ENCODE results near the gene SMPD3. TPM values are rescaled to one million over a fixed set of nuclear protein-coding genes. Genes with fewer than 3 reads are reported as not detected.

The SMPD3 gene
- total and polyA plus RNA-seq, 2 experiments from 2014 or later: 0.57 to 0.83 TPM

DNA sequence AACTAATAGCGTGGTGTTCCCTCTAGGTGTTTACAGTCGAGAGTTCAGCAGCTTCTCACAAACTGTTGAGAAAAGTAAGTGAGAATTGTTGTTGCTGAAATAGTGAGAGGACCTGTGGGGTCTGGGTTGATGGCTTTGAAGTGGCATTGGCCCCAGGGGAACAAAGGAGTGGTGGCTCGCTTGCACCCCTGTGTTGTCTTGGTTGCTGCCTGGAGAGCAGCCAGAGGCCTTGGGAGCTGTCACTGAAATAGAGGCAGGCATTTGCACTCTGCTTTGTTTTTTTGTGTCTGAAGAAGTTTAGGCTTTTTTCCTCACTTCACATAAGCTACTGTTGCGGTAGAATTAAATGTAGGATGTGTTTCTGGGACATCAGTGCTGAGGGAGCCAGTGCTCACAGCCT is 100.7 kb downstream of the SMPD3 start:
- Histone ChIP-seq H3K4me2 (no peak overlapping the region), H3K79me2 (replicated peaks; ENCODE audit: insufficient read depth) (no peaks in the 10 kb centered on the region), H3K27ac (ENCODE audit: low read depth) (no peak overlapping the region), H3F3A (replicated peaks; ENCODE audit: low read depth) (0 out of 2 replicates have a peak, but pooled peaks cover 2% of the 10 kb centered on the region), H3K9me2 (ENCODE audit: insufficient read depth) (no peaks in the 10 kb centered on the region), H3K27me3 (ENCODE audit: insufficient read depth) (no peaks in the 10 kb centered on the region), H3K36me3 (ENCODE audit: insufficient read depth) (peaks cover 5% of the 10 kb centered on the region; the same call in 1 of the 2 replicates), H2AFZ (no peak overlapping the region), H3K4me3 (no peak overlapping the region), H3K4me1 (ENCODE audit: insufficient read depth) (no peaks in the 10 kb centered on the region; the same call in 1 of the 2 replicates), H4K20me1 (replicated peaks; ENCODE audit: insufficient read depth) (no peaks in the 10 kb centered on the region; the same call in 1 of the 2 replicates)
- Mint-ChIP-seq H3K27me3 (ENCODE audit: insufficient read depth, low read depth, poor library complexity) (peaks cover 3% of the 10 kb centered on the region), H3K9me3 (no peaks in the 10 kb centered on the region), H3K4me1 (no peaks in the 10 kb centered on the region), H3K4me3 (no peak overlapping the region), H3K27ac (no peak overlapping the region), H3K36me3 (ENCODE audit: low read depth) (peaks cover 58% of the 10 kb centered on the region)
- no peak for TF ChIP-seq ZNF331 (CRISPR knock-in tag; IDR thresholded peaks at IDR 0.05; ENCODE audit: low read depth)
- no peak for TF ChIP-seq ZNF114 (CRISPR knock-in tag; IDR thresholded peaks at IDR 0.05)
- no peak for TF ChIP-seq POLR2AphosphoS5 (IDR thresholded peaks at IDR 0.05; ENCODE audit: low read depth)
- no peak for TF ChIP-seq NANOG (IDR thresholded peaks at IDR 0.05; ENCODE audit: borderline replicate concordance)
- TF ChIP-seq JUNB (IDR thresholded peaks at IDR 0.05; ENCODE audit: unreplicated experiment): no peak
- TF ChIP-seq, protein P1, sequence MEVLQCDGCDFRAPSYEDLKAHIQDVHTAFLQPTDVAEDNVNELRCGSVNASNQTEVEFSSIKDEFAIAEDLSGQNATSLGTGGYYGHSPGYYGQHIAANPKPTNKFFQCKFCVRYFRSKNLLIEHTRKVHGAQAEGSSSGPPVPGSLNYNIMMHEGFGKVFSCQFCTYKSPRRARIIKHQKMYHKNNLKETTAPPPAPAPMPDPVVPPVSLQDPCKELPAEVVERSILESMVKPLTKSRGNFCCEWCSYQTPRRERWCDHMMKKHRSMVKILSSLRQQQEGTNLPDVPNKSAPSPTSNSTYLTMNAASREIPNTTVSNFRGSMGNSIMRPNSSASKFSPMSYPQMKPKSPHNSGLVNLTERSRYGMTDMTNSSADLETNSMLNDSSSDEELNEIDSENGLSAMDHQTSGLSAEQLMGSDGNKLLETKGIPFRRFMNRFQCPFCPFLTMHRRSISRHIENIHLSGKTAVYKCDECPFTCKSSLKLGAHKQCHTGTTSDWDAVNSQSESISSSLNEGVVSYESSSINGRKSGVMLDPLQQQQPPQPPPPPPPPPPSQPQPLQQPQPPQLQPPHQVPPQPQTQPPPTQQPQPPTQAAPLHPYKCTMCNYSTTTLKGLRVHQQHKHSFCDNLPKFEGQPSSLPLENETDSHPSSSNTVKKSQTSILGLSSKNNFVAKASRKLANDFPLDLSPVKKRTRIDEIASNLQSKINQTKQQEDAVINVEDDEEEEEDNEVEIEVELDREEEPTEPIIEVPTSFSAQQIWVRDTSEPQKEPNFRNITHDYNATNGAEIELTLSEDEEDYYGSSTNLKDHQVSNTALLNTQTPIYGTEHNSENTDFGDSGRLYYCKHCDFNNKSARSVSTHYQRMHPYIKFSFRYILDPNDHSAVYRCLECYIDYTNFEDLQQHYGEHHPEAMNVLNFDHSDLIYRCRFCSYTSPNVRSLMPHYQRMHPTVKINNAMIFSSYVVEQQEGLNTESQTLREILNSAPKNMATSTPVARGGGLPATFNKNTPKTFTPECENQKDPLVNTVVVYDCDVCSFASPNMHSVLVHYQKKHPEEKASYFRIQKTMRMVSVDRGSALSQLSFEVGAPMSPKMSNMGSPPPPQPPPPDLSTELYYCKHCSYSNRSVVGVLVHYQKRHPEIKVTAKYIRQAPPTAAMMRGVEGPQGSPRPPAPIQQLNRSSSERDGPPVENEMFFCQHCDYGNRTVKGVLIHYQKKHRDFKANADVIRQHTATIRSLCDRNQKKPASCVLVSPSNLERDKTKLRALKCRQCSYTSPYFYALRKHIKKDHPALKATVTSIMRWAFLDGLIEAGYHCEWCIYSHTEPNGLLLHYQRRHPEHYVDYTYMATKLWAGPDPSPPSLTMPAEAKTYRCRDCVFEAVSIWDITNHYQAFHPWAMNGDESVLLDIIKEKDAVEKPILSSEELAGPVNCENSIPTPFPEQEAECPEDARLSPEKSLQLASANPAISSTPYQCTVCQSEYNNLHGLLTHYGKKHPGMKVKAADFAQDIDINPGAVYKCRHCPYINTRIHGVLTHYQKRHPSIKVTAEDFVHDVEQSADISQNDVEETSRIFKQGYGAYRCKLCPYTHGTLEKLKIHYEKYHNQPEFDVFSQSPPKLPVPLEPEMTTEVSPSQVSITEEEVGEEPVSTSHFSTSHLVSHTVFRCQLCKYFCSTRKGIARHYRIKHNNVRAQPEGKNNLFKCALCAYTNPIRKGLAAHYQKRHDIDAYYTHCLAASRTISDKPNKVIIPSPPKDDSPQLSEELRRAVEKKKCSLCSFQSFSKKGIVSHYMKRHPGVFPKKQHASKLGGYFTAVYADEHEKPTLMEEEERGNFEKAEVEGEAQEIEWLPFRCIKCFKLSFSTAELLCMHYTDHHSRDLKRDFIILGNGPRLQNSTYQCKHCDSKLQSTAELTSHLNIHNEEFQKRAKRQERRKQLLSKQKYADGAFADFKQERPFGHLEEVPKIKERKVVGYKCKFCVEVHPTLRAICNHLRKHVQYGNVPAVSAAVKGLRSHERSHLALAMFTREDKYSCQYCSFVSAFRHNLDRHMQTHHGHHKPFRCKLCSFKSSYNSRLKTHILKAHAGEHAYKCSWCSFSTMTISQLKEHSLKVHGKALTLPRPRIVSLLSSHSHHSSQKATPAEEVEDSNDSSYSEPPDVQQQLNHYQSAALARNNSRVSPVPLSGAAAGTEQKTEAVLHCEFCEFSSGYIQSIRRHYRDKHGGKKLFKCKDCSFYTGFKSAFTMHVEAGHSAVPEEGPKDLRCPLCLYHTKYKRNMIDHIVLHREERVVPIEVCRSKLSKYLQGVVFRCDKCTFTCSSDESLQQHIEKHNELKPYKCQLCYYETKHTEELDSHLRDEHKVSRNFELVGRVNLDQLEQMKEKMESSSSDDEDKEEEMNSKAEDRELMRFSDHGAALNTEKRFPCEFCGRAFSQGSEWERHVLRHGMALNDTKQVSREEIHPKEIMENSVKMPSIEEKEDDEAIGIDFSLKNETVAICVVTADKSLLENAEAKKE (CRISPR knock-in tag; IDR thresholded peaks at IDR 0.05): no peak
- TF ChIP-seq, protein P2, sequence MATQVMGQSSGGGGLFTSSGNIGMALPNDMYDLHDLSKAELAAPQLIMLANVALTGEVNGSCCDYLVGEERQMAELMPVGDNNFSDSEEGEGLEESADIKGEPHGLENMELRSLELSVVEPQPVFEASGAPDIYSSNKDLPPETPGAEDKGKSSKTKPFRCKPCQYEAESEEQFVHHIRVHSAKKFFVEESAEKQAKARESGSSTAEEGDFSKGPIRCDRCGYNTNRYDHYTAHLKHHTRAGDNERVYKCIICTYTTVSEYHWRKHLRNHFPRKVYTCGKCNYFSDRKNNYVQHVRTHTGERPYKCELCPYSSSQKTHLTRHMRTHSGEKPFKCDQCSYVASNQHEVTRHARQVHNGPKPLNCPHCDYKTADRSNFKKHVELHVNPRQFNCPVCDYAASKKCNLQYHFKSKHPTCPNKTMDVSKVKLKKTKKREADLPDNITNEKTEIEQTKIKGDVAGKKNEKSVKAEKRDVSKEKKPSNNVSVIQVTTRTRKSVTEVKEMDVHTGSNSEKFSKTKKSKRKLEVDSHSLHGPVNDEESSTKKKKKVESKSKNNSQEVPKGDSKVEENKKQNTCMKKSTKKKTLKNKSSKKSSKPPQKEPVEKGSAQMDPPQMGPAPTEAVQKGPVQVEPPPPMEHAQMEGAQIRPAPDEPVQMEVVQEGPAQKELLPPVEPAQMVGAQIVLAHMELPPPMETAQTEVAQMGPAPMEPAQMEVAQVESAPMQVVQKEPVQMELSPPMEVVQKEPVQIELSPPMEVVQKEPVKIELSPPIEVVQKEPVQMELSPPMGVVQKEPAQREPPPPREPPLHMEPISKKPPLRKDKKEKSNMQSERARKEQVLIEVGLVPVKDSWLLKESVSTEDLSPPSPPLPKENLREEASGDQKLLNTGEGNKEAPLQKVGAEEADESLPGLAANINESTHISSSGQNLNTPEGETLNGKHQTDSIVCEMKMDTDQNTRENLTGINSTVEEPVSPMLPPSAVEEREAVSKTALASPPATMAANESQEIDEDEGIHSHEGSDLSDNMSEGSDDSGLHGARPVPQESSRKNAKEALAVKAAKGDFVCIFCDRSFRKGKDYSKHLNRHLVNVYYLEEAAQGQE (IDR thresholded peaks at IDR 0.05; ENCODE audit: unreplicated experiment): no peak
- no peak for TF ChIP-seq EZH2phosphoT487 (IDR thresholded peaks at IDR 0.05; ENCODE audit: unreplicated experiment)
- TF ChIP-seq, protein P3, sequence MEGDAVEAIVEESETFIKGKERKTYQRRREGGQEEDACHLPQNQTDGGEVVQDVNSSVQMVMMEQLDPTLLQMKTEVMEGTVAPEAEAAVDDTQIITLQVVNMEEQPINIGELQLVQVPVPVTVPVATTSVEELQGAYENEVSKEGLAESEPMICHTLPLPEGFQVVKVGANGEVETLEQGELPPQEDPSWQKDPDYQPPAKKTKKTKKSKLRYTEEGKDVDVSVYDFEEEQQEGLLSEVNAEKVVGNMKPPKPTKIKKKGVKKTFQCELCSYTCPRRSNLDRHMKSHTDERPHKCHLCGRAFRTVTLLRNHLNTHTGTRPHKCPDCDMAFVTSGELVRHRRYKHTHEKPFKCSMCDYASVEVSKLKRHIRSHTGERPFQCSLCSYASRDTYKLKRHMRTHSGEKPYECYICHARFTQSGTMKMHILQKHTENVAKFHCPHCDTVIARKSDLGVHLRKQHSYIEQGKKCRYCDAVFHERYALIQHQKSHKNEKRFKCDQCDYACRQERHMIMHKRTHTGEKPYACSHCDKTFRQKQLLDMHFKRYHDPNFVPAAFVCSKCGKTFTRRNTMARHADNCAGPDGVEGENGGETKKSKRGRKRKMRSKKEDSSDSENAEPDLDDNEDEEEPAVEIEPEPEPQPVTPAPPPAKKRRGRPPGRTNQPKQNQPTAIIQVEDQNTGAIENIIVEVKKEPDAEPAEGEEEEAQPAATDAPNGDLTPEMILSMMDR (conservative IDR thresholded peaks at IDR 0.05; ENCODE audit: low read depth in 2 of 2): no peak
- no peak for TF ChIP-seq EZH2 (IDR thresholded peaks at IDR 0.05; ENCODE audit: low read depth, unreplicated experiment)
- TF ChIP-seq, protein P4, sequence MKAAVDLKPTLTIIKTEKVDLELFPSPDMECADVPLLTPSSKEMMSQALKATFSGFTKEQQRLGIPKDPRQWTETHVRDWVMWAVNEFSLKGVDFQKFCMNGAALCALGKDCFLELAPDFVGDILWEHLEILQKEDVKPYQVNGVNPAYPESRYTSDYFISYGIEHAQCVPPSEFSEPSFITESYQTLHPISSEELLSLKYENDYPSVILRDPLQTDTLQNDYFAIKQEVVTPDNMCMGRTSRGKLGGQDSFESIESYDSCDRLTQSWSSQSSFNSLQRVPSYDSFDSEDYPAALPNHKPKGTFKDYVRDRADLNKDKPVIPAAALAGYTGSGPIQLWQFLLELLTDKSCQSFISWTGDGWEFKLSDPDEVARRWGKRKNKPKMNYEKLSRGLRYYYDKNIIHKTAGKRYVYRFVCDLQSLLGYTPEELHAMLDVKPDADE (IDR thresholded peaks at IDR 0.05): no peak
- no peak for TF ChIP-seq STAT1 (IDR thresholded peaks at IDR 0.05; ENCODE audit: unreplicated experiment)
- no peak for TF ChIP-seq CREB1 (CRISPR knock-in tag; IDR thresholded peaks at IDR 0.05; ENCODE audit: low read depth)
- no peak for DNase-seq (ENCODE audit: low spot score)
- ATAC-seq: no peak
